Measurements from ENCODE around the gene GRIA4.

DNA sequence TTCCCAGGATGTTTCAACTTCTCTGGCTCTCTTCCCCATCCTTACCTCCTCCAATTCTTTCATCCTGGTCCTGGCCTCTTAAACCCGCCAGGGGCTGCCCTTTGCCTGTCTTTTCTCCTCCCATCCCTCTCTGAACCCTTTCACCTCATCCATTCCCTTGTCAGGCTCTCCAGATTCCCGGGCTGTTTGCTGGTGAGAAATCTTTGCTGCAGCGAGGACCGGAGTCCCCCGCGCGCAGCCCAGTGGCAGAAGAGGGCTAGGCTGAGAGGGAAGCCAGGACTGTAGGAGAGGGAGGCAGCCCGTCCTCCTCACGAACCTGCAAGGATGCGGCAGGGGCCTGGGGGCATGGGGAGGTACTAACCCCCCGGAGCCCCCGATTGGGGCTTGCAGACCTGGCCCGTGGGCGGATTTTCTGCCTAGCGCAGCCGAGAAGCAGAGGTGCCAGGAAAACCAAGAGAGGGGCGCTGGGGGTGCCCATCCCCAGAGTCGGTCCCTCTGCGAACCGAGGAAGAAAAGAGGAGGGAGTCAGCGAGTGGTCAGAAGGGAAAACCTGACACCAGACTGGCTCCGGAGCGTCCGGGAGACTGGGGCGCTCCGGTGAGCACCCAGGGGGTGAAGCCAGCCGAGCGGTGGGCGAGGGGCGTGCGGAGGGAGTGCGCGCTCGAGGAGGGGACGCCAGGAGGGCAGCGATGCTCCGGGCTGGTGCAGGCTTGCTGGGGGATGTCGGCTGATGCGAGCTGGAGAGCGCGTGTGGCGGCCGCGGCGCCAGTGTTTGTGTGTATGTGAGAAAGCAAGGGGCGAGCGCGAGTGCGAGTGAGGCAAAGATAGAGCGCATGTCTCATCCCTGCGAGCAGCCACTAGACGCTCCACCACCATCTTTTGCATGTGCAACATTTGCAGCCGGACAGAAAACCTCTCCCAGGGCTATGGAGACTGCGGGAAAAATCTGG, at the start of gene GRIA4:
- TF ChIP-seq, protein P1, sequence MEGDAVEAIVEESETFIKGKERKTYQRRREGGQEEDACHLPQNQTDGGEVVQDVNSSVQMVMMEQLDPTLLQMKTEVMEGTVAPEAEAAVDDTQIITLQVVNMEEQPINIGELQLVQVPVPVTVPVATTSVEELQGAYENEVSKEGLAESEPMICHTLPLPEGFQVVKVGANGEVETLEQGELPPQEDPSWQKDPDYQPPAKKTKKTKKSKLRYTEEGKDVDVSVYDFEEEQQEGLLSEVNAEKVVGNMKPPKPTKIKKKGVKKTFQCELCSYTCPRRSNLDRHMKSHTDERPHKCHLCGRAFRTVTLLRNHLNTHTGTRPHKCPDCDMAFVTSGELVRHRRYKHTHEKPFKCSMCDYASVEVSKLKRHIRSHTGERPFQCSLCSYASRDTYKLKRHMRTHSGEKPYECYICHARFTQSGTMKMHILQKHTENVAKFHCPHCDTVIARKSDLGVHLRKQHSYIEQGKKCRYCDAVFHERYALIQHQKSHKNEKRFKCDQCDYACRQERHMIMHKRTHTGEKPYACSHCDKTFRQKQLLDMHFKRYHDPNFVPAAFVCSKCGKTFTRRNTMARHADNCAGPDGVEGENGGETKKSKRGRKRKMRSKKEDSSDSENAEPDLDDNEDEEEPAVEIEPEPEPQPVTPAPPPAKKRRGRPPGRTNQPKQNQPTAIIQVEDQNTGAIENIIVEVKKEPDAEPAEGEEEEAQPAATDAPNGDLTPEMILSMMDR (IDR thresholded peaks at IDR 0.05; ENCODE audit: low read depth, low read length), result no peak
- TF ChIP-seq EZH2phosphoT487 (IDR thresholded peaks at IDR 0.05; ENCODE audit: low read depth), result no peak
